Mesendoderm (in vitro differentiated cells): Measurements from ENCODE around the gene TMC8.

Source experiments
- DNase-seq: peaks from one replicate; pipeline ENCODE4 v3.0.0; 2013
- H2AK5ac ChIP-seq: 2 replicates; pipeline ENCODE4 v1.6.1; 2013; ENCODE audit warnings: low read length, inconsistent platforms
- H2BK120ac ChIP-seq: 2 replicates; pipeline ENCODE4 v1.6.1; 2013; ENCODE audit warnings: low read depth, mild to moderate bottlenecking, low read length, moderate library complexity, mixed read lengths
- H2BK15ac ChIP-seq: replicated peaks from 2 replicates; pipeline ENCODE4 v1.6.1; 2013; ENCODE audit warnings: low read depth, mild to moderate bottlenecking, moderate library complexity
- H2BK5ac ChIP-seq: 2 replicates; pipeline ENCODE4 v1.6.1; 2013; ENCODE audit warnings: low read length, inconsistent platforms
- H3K18ac ChIP-seq: 2 replicates; pipeline ENCODE4 v1.6.1; 2013; ENCODE audit warnings: mild to moderate bottlenecking, low read length, mixed read lengths
- H3K23ac ChIP-seq: one replicate; pipeline ENCODE4 v1.6.1; 2013; ENCODE audit warnings: low read length
- H3K27ac ChIP-seq: 2 replicates; pipeline ENCODE4 v1.5.1; 2013; ENCODE audit warnings: low read depth, mild to moderate bottlenecking, inconsistent platforms, low read length, moderate library complexity
- H3K27me3 ChIP-seq: 2 replicates; pipeline ENCODE4 v1.6.1; 2013; ENCODE audit warnings: low read length, control low read depth, mild to moderate bottlenecking, inconsistent platforms; ENCODE audit not compliant: insufficient read depth, poor library complexity
- H3K36me3 ChIP-seq: 2 replicates; pipeline ENCODE4 v1.6.1; 2013; ENCODE audit warnings: low read length, inconsistent platforms; ENCODE audit not compliant: control insufficient read depth, insufficient read depth
- H3K4ac ChIP-seq: one replicate; pipeline ENCODE4 v1.6.1; 2013; ENCODE audit warnings: low read depth, mild to moderate bottlenecking, low read length, moderate library complexity
- H3K4me1 ChIP-seq: 2 replicates; pipeline ENCODE4 v1.6.1; 2013; ENCODE audit warnings: low read depth, low read length, inconsistent platforms; ENCODE audit not compliant: control insufficient read depth
- H3K4me2 ChIP-seq: 2 replicates; pipeline ENCODE4 v1.6.1; 2013; ENCODE audit warnings: low read length
- H3K4me3 ChIP-seq: 2 replicates; pipeline ENCODE4 v1.5.1; 2013; ENCODE audit warnings: mild to moderate bottlenecking, low read length
- H3K56ac ChIP-seq: one replicate; pipeline ENCODE4 v1.6.1; 2013; ENCODE audit warnings: low read length
- H3K79me1 ChIP-seq: 2 replicates; pipeline ENCODE4 v1.6.1; 2013; ENCODE audit warnings: low read length, inconsistent platforms
- H3K79me2 ChIP-seq: 2 replicates; pipeline ENCODE4 v1.6.1; 2013; ENCODE audit warnings: mild to moderate bottlenecking, low read length; ENCODE audit not compliant: control insufficient read depth, insufficient read depth
- H3K9ac ChIP-seq: 2 replicates; pipeline ENCODE4 v1.6.1; 2013; ENCODE audit warnings: low read length, inconsistent platforms
- H4K5ac ChIP-seq: one replicate; pipeline ENCODE4 v1.6.1; 2013; ENCODE audit warnings: low read length
- H4K8ac ChIP-seq: one replicate; pipeline ENCODE4 v1.6.1; 2013; ENCODE audit warnings: low read depth, mild to moderate bottlenecking, control low read depth, low read length, moderate library complexity
- WGBS: extraction: QIAGEN DNeasy Blood & Tissue Kit; methylation state at CpG from one replicate; pipeline ENCODE4 v1.1.7; 2013; ENCODE audit warnings: low lambda C conversion rate, missing lambda C conversion rate; ENCODE audit not compliant: insufficient coverage; ENCODE audit errors: extremely low coverage; 5-methylcytosine and 5-hydroxymethylcytosine counted together

The TMC8 gene

GRCh38 chr17:78130090-78130436, 508 bp upstream of the TMC8 start:
- Histone ChIP-seq H2AK5ac (peak overlapping the region; percentile 7), H3K79me2 (peaks cover 20% of the 10 kb centered on the region), H3K23ac (no peak overlapping the region), H3K4me3 (no peak overlapping the region), H4K8ac (no peak overlapping the region), H3K4me1 (peaks cover 11% of the 10 kb centered on the region), H2BK15ac (no peak overlapping the region), H3K27ac (peak overlapping the region; percentile 14), H3K4ac (no peak overlapping the region), H3K56ac (peak overlapping the region; percentile 83), H3K18ac (no peak overlapping the region), H3K36me3 (no peaks in the 10 kb centered on the region), H3K4me2 (no peak overlapping the region), H4K5ac (no peak overlapping the region), H2BK5ac (peak overlapping the region; percentile 84), H3K9ac (peak overlapping the region; percentile 15), H2BK120ac (peak overlapping the region; percentile 2), H3K27me3 (no peaks in the 10 kb centered on the region), H3K79me1 (peaks cover 2% of the 10 kb centered on the region)
- no CpG with 5 or more reads among the region's 5 CpGs for WGBS
- DNase-seq = no peak

GRCh38 chr17:78131172-78132083, 857 bp downstream of the TMC8 start:
- H3K23ac ChIP-seq = no peak overlapping the region
- H3K36me3 ChIP-seq = no peaks in the 10 kb centered on the region
- peaks cover 10% of the 10 kb centered on the region for H3K79me2 ChIP-seq
- peak overlapping the region; percentile 83 for H3K56ac ChIP-seq
- H2AK5ac ChIP-seq = no peak overlapping the region
- peaks cover 11% of the 10 kb centered on the region for H3K4me1 ChIP-seq
- H2BK15ac ChIP-seq = no peak overlapping the region
- H3K4me3 ChIP-seq = no peak overlapping the region
- DNase-seq = no peak
- H3K4me2 ChIP-seq = peak overlapping the region; percentile 25
- peak overlapping the region; percentile 28 for H3K18ac ChIP-seq
- no peaks in the 10 kb centered on the region for H3K79me1 ChIP-seq
- no peak overlapping the region for H2BK5ac ChIP-seq
- H3K27me3 ChIP-seq = no peaks in the 10 kb centered on the region
- H2BK120ac ChIP-seq = no peak overlapping the region
- no CpG with 5 or more reads among the region's 74 CpGs for WGBS
- H3K27ac ChIP-seq = no peak overlapping the region
- no peak overlapping the region for H4K5ac ChIP-seq
- peak overlapping the region; percentile 37 for H3K9ac ChIP-seq
- no peak overlapping the region for H4K8ac ChIP-seq
- H3K4ac ChIP-seq = no peak overlapping the region

GRCh38 chr17:78132084-78132676, 1.6 kb downstream of the TMC8 start:
- Histone ChIP-seq H3K27ac (no peak overlapping the region), H3K56ac (peak overlapping the region; percentile 54), H3K18ac (peak overlapping the region; percentile 28), H3K27me3 (no peaks in the 10 kb centered on the region), H2BK5ac (no peak overlapping the region), H3K9ac (peak overlapping the region; percentile 37), H3K4ac (no peak overlapping the region), H3K4me2 (peak overlapping the region; percentile 25), H2AK5ac (peak overlapping the region; percentile 65), H4K5ac (no peak overlapping the region), H3K4me3 (no peak overlapping the region), H4K8ac (no peak overlapping the region), H2BK15ac (no peak overlapping the region), H2BK120ac (no peak overlapping the region), H3K4me1 (peaks cover 9% of the 10 kb centered on the region), H3K23ac (no peak overlapping the region), H3K36me3 (no peaks in the 10 kb centered on the region), H3K79me2 (peaks cover 4% of the 10 kb centered on the region), H3K79me1 (no peaks in the 10 kb centered on the region)
- peak; percentile 67 for DNase-seq
- no CpG with 5 or more reads among the region's 38 CpGs for WGBS

GRCh38 chr17:78132767-78133178, 2.2 kb downstream of the TMC8 start:
- no peak overlapping the region for H3K18ac ChIP-seq
- H3K4ac ChIP-seq = no peak overlapping the region
- H2BK15ac ChIP-seq = no peak overlapping the region
- no peaks in the 10 kb centered on the region for H3K79me1 ChIP-seq
- no peak overlapping the region for H3K4me2 ChIP-seq
- H3K79me2 ChIP-seq = peaks cover 2% of the 10 kb centered on the region
- no peak overlapping the region for H3K9ac ChIP-seq
- peak overlapping the region; percentile 54 for H3K56ac ChIP-seq
- peak overlapping the region; percentile 65 for H2AK5ac ChIP-seq
- H3K27me3 ChIP-seq = no peaks in the 10 kb centered on the region
- no peak overlapping the region for H3K23ac ChIP-seq
- no peak overlapping the region for H3K27ac ChIP-seq
- no CpG with 5 or more reads among the region's 9 CpGs for WGBS
- peaks cover 9% of the 10 kb centered on the region for H3K4me1 ChIP-seq
- H2BK5ac ChIP-seq = no peak overlapping the region
- no peak overlapping the region for H2BK120ac ChIP-seq
- H4K5ac ChIP-seq = no peak overlapping the region
- no peaks in the 10 kb centered on the region for H3K36me3 ChIP-seq
- no peak overlapping the region for H4K8ac ChIP-seq
- DNase-seq = no peak
- H3K4me3 ChIP-seq = no peak overlapping the region

DNA sequence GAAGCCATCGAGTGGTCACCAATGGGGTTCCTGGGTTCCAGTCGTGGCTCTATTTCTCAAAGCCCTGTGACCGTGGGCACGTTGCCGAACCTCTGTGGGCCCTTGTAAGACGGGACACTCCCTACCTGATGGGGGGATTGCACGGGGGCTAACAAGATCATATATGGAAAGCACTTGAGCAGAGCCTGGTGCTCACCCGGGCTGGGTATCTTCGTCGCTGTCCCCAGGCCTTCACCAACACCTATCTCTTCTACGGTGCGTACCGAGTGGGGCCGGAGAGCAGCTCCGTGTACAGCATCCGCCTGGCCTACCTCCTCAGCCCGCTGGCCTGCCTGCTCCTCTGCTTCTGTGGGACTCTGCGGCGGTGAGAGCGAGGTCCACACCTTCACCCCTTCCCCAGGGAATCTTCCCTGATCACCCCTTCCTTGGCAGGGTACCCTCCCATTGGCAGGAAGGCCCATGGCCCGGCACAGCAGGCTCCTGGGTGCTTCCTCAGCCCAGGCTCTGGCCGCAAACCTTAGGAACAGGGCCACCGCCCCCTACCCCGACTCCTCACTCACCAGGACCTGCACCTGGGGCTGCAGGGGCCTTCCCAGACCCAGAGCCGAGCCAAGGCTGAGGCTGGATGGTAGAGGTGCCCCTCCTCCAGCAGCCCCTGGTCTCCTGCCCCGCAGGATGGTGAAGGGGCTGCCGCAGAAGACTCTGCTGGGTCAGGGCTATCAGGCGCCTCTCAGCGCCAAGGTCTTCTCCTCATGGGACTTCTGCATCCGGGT, 2.8 kb downstream of the TMC8 start:
- H3K4me1 ChIP-seq = peaks cover 9% of the 10 kb centered on the region
- H2BK5ac ChIP-seq = no peak overlapping the region
- H3K79me1 ChIP-seq = no peaks in the 10 kb centered on the region
- DNase-seq = no peak
- no peaks in the 10 kb centered on the region for H3K36me3 ChIP-seq
- no peak overlapping the region for H3K4me3 ChIP-seq
- no peak overlapping the region for H2BK120ac ChIP-seq
- no peak overlapping the region for H3K56ac ChIP-seq
- H4K8ac ChIP-seq = no peak overlapping the region
- no peak overlapping the region for H3K9ac ChIP-seq
- no peaks in the 10 kb centered on the region for H3K79me2 ChIP-seq
- no peak overlapping the region for H3K18ac ChIP-seq
- no peak overlapping the region for H3K4me2 ChIP-seq
- no peaks in the 10 kb centered on the region for H3K27me3 ChIP-seq
- WGBS = no CpG with 5 or more reads among the region's 30 CpGs
- no peak overlapping the region for H2AK5ac ChIP-seq
- no peak overlapping the region for H3K23ac ChIP-seq
- no peak overlapping the region for H2BK15ac ChIP-seq
- no peak overlapping the region for H3K27ac ChIP-seq
- H3K4ac ChIP-seq = no peak overlapping the region
- H4K5ac ChIP-seq = no peak overlapping the region
